ENCODE measurements around the gene CLCN4. TPM values are rescaled to one million over a fixed set of nuclear protein-coding genes. Genes with fewer than 3 reads are reported as not detected.

CLCN4 gene
- total RNA-seq, 1 donor from 2014 or later = 1.2 TPM

- Histone ChIP-seq H3K9me3 (no peaks in the 10 kb centered on the region), H3K27me3 (no peaks in the 10 kb centered on the region), H3K36me3 (no peaks in the 10 kb centered on the region), H3K4me3 (no peak overlapping the region), H3K27ac (no peak overlapping the region), H3K4me1 (no peaks in the 10 kb centered on the region)
- intact Hi-C loops (cut with DNase I) = no loop called here
- no peak for TF ChIP-seq POLR2A (IDR thresholded peaks at IDR 0.05)
- no peak for TF ChIP-seq CTCF (IDR thresholded peaks at IDR 0.05)
- no peak for TF ChIP-seq POLR2AphosphoS5 (IDR thresholded peaks at IDR 0.05; ENCODE audit: insufficient read depth in 1 of 2, low read depth in 1 of 2)
- DNase-seq (ENCODE audit: extremely low spot score in 2 of 2) = no peak
Observed at GRCh38 chrX:10245886-10246285, 89.1 kb downstream of the CLCN4 start.

GRCh38 chrX:10246297-10246696 lies 89.5 kb downstream of the CLCN4 start:
- Histone ChIP-seq H3K27ac (no peak overlapping the region), H3K36me3 (no peaks in the 10 kb centered on the region), H3K4me1 (no peaks in the 10 kb centered on the region), H3K27me3 (no peaks in the 10 kb centered on the region), H3K9me3 (no peaks in the 10 kb centered on the region), H3K4me3 (no peak overlapping the region)
- intact Hi-C loops (cut with DNase I) = no loop called here
- TF ChIP-seq POLR2AphosphoS5 (IDR thresholded peaks at IDR 0.05; ENCODE audit: insufficient read depth in 1 of 2, low read depth in 1 of 2) (no peak), POLR2A (IDR thresholded peaks at IDR 0.05) (no peak), CTCF (IDR thresholded peaks at IDR 0.05) (no peak)
- DNase-seq (ENCODE audit: extremely low spot score in 2 of 2) = no peak

- Histone ChIP-seq H3K27ac (no peak overlapping the region), H3K4me1 (no peaks in the 10 kb centered on the region), H3K4me3 (no peak overlapping the region), H3K9me3 (no peaks in the 10 kb centered on the region), H3K36me3 (no peaks in the 10 kb centered on the region), H3K27me3 (no peaks in the 10 kb centered on the region)
- TF ChIP-seq CTCF (IDR thresholded peaks at IDR 0.05) (no peak), POLR2AphosphoS5 (IDR thresholded peaks at IDR 0.05; ENCODE audit: insufficient read depth in 1 of 2, low read depth in 1 of 2) (no peak), POLR2A (IDR thresholded peaks at IDR 0.05) (no peak)
- no peak for DNase-seq (ENCODE audit: extremely low spot score in 2 of 2)
- intact Hi-C loops (cut with DNase I) = no loop called here
Observed at GRCh38 chrX:10246846-10247245, 90.1 kb downstream of the CLCN4 start.

- Histone ChIP-seq H3K4me1 (no peaks in the 10 kb centered on the region), H3K27ac (no peak overlapping the region), H3K4me3 (no peak overlapping the region)
Observed at GRCh38 chrX:10254739-10255138, 98.0 kb downstream of the CLCN4 start.

GRCh38 chrX:10259716-10260115 lies 102.9 kb downstream of the CLCN4 start:
- intact Hi-C loops (cut with DNase I) = no loop called here

More at GRCh38 chrX:10254739-10255138, 98.0 kb downstream of the CLCN4 start:
- Histone ChIP-seq H3K9me3 (no peaks in the 10 kb centered on the region), H3K27me3 (no peaks in the 10 kb centered on the region), H3K36me3 (no peaks in the 10 kb centered on the region)
- no peak for TF ChIP-seq POLR2AphosphoS5 (IDR thresholded peaks at IDR 0.05; ENCODE audit: insufficient read depth in 1 of 2, low read depth in 1 of 2)
- no peak for TF ChIP-seq POLR2A (IDR thresholded peaks at IDR 0.05)
- TF ChIP-seq CTCF (IDR thresholded peaks at IDR 0.05) = no peak
- intact Hi-C loops (cut with DNase I) = no loop called here
- DNase-seq (ENCODE audit: extremely low spot score in 2 of 2) = no peak

More at GRCh38 chrX:10259716-10260115, 102.9 kb downstream of the CLCN4 start:
- H3K9me3 ChIP-seq = no peaks in the 10 kb centered on the region
- H3K36me3 ChIP-seq = no peaks in the 10 kb centered on the region
- no peaks in the 10 kb centered on the region for H3K4me1 ChIP-seq
- H3K27ac ChIP-seq = no peak overlapping the region
- H3K4me3 ChIP-seq = no peak overlapping the region
- DNase-seq (ENCODE audit: extremely low spot score in 2 of 2) = no peak
- H3K27me3 ChIP-seq = no peaks in the 10 kb centered on the region
- TF ChIP-seq POLR2A (IDR thresholded peaks at IDR 0.05) (no peak), POLR2AphosphoS5 (IDR thresholded peaks at IDR 0.05; ENCODE audit: insufficient read depth in 1 of 2, low read depth in 1 of 2) (no peak), CTCF (IDR thresholded peaks at IDR 0.05) (no peak)

All from vagina (tissue), 2 donors.